Right ventricle myocardium inferior (tissue), 1 donor: ENCODE measurements around the gene MAP6. TPM values are rescaled to one million over a fixed set of nuclear protein-coding genes. Genes with fewer than 3 reads are reported as not detected.

Source experiments
- ATAC-seq: fragments of 200-7000 bp; cut with Tn5 transposase; one replicate; pipeline ENCODE4 v1.9.1; 2020; ENCODE audit warnings: mild to moderate bottlenecking, moderate library complexity
- DNase-seq: peaks from one replicate; pipeline ENCODE4 v3.0.0; 2021; ENCODE audit errors: missing footprints
- intact Hi-C: fragments of 100-400 bp; cut with DNase I; formaldehyde crosslinking; loops from one replicate; pipeline ENCODE4 v1.11.0; 2022
- total RNA-seq: library from RNA; stranded (reverse); fragmentation: NEBNext Ultra II Directional; extraction: Animal tissue kit (Norgen Biotek cat#: 25700); gene quantifications from one replicate; pipeline ENCODE4 v1.2.1, GENCODE V29; 2021
- donor health status: DM: no; HTN: yes; CAD: no; lungs with severe emphysema.

The MAP6 gene
- total RNA-seq, 1 donor from 2014 or later, result 5.2 TPM

- DNase-seq (peak; percentile 82), ATAC-seq (peak; percentile 77)
- intact Hi-C loops, result loop anchor here (2.0 kb wide), 1 partner anchor 20 kb away; the partner anchor contains the start of gene SERPINH1
Observed at GRCh38 chr11:75582895-75583717, 85.7 kb downstream of the MAP6 start.

- intact Hi-C loops, result loop anchor here (2.0 kb wide), 1 partner anchor 20 kb away; the partner anchor contains the start of gene SERPINH1
- DNase-seq (no peak), ATAC-seq (no peak)
Observed at GRCh38 chr11:75582506-75582894, 86.3 kb downstream of the MAP6 start.

- ATAC-seq, result no peak
- intact Hi-C loops, result no loop called here
- no peak for DNase-seq
Observed at GRCh38 chr11:75579841-75580240, 89.0 kb downstream of the MAP6 start.

GRCh38 chr11:75578977-75579376 lies 89.9 kb downstream of the MAP6 start:
- no peak for ATAC-seq
- intact Hi-C loops, result no loop called here

GRCh38 chr11:75577207-75577606 lies 91.6 kb downstream of the MAP6 start:
- no peak for ATAC-seq
- intact Hi-C loops, result loop anchor here (1.0 kb wide), 1 partner anchor 30 kb away; no protein-coding TSS in a partner anchor

More at GRCh38 chr11:75578977-75579376, 89.9 kb downstream of the MAP6 start:
- DNase-seq, result no peak

GRCh38 chr11:75576499-75576918 lies 92.3 kb downstream of the MAP6 start:
- ATAC-seq (no peak), DNase-seq (no peak)
- intact Hi-C loops, result no loop called here

More at GRCh38 chr11:75577207-75577606, 91.6 kb downstream of the MAP6 start:
- no peak for DNase-seq

GRCh38 chr11:75576017-75576416 lies 92.8 kb downstream of the MAP6 start:
- intact Hi-C loops, result no loop called here
- no peak for DNase-seq
- ATAC-seq, result no peak

- intact Hi-C loops, result no loop called here
- no peak for ATAC-seq
- DNase-seq, result no peak
Observed at GRCh38 chr11:75574698-75575602, 93.9 kb downstream of the MAP6 start.

GRCh38 chr11:75572744-75573143 lies 96.1 kb downstream of the MAP6 start:
- ATAC-seq (peak; percentile 51), DNase-seq (no peak)
- intact Hi-C loops, result no loop called here

- intact Hi-C loops, result no loop called here
- ATAC-seq (no peak), DNase-seq (no peak)
Observed at GRCh38 chr11:75571625-75572024, 97.2 kb downstream of the MAP6 start.

- ATAC-seq (no peak), DNase-seq (no peak)
- intact Hi-C loops, result no loop called here
Observed at GRCh38 chr11:75570559-75571139, 98.2 kb downstream of the MAP6 start.

GRCh38 chr11:75568616-75569219 lies 100.1 kb downstream of the MAP6 start:
- ATAC-seq, result no peak
- DNase-seq, result no peak
- intact Hi-C loops, result no loop called here

GRCh38 chr11:75567971-75568370 lies 100.9 kb downstream of the MAP6 start:
- ATAC-seq (no peak), DNase-seq (no peak)
- intact Hi-C loops, result no loop called here

- intact Hi-C loops, result no loop called here
- DNase-seq (no peak), ATAC-seq (no peak)
Observed at GRCh38 chr11:75566763-75567279, 102.0 kb downstream of the MAP6 start.

- intact Hi-C loops, result no loop called here
- ATAC-seq (no peak), DNase-seq (peak; percentile 62)
Observed at GRCh38 chr11:75565916-75566762, 102.7 kb downstream of the MAP6 start.

GRCh38 chr11:75565221-75565814 lies 103.5 kb downstream of the MAP6 start:
- intact Hi-C loops, result no loop called here
- ATAC-seq (peak; percentile 18), DNase-seq (peak; percentile 68)

- ATAC-seq, result no peak
- intact Hi-C loops, result loop anchor here (2.0 kb wide), 1 partner anchor 19 kb away; no protein-coding TSS in a partner anchor
- DNase-seq, result peak; percentile 74
Observed at GRCh38 chr11:75563978-75564552, 104.8 kb downstream of the MAP6 start.
